IPS-NIHi7 (cell line): Measurements from ENCODE around the gene ABCB9.
A peak's percentile ranks its signal among the peaks of the same experiment; 100 is the strongest.

Experiments
- DNase-seq: peaks from one replicate; pipeline ENCODE4 v3.0.0; 2012; ENCODE audit warnings: mixed read lengths; ENCODE audit errors: extremely low spot score

ABCB9 gene

DNA sequence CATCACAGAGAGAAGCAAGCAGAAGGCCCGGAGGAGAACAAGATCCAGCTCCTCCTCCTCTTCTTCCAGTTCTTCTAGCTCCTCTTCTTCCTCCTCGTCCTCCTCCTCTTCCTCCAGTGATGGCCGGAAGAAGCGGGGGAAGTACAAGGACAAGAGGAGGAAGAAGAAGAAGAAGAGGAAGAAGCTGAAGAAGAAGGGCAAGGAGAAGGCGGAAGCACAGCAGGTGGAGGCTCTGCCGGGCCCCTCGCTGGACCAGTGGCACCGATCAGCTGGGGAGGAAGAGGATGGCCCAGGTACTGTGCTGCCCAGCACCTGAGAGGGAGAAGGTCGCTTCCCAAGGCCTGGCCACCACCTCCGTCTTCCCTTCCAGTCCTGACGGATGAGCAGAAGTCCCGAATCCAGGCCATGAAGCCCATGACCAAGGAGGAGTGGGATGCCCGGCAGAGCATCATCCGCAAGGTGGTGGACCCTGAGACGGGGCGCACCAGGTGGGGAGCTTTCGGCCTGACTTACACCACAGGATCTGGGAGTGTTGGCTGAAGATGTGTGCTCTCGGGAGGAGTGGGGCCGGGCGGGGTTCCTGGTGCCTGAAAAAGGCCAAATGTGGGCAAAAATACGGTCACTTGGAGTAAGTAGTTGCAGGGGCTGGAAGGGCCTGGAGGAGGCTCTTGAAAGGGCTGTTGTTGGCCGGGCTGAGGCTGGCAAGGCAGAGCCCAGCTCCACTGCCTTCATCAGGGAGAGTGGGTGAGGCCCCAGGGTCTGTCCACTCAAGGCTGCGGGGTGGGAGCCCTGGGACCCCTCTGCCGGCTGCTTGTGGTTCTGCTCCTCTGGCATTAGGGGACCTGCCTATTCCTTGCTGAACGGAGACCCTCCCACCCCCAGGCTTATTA is 15.6 kb upstream of the ABCB9 start:
- DNase-seq: no peak

DNA sequence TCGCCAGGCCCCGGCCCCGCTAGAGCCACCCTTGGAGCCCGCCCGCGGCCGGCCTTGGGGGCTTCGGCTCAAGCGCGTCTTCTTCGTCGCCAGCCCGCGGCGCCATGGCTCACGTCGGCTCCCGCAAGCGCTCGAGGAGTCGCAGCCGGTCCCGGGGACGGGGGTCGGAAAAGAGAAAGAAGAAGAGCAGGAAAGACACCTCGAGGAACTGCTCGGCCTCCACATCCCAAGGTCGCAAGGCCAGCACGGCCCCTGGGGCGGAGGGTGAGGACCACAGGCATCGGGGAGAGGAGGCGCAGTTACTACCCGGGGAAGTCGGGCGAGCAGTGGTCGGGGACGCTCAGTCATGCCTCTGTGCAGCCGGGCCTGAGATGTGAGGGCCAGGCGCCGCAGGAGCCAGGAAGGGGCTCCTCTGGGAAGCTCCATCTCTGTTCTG is 14.8 kb upstream of the ABCB9 start:
- no peak for DNase-seq

DNA sequence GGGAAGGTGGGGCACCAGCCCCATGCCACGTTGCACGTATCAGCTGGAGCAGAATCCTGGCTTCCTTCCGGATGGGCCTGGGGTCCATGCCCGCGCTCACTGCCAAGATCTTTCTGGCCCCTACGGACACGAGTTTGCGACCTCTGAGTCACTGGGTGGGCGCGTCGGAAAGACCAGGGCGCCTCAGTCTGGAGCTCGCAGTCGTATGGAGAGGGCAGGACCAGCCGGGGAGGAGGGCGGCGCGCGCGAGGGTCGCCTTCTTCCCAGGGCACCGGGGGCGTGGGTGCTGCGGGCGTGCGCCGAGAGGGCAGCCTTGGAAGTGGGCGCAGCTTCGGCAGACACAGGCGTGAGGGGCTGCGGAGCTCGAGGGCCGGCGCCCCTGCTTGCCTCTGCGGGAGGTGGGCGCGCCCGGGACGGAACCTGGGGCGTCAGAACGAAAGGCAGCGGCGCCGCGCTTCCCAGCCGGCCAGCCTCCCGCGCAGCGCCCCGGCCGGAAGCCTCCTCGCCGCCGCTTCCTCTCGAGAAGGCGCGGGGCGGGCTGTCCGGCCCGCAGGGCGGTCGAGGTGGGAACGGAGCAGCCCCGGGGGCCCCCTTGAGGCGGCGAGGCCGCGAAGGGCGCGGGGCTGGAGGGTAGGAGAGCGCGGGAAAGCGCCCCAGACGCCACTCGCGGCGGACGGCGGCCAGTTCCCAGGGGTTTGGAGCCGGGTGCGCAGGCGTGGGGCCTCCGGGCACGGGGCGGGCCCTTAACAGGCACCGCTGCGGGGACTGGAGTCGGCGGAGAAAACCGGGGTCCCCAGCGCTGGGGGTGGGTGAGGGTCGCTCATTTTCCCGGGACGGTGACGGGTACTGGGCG is 14.1 kb upstream of the ABCB9 start, which contains the start of gene ARL6IP4:
ARL6IP4 (plus strand) TSS at position 499 of the 853 bp plus-strand sequence. CDS start 459 bp downstream, outside the sequence.
- DNase-seq: peak; percentile 80

DNA sequence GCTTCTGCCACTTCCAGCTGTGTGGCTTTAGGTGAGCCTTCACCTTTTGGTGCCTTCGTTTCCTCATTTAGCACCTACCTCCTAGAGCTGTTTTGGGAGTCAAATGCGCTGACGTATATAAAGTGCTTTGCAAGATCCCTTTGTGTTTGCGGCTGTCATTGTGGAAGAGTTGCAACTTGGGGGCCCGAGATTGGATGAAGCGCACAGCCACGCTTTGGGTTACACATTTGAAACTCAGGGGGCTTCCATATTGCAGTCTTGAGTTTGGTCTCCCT is 13.6 kb upstream of the ABCB9 start:
- no peak for DNase-seq

DNA sequence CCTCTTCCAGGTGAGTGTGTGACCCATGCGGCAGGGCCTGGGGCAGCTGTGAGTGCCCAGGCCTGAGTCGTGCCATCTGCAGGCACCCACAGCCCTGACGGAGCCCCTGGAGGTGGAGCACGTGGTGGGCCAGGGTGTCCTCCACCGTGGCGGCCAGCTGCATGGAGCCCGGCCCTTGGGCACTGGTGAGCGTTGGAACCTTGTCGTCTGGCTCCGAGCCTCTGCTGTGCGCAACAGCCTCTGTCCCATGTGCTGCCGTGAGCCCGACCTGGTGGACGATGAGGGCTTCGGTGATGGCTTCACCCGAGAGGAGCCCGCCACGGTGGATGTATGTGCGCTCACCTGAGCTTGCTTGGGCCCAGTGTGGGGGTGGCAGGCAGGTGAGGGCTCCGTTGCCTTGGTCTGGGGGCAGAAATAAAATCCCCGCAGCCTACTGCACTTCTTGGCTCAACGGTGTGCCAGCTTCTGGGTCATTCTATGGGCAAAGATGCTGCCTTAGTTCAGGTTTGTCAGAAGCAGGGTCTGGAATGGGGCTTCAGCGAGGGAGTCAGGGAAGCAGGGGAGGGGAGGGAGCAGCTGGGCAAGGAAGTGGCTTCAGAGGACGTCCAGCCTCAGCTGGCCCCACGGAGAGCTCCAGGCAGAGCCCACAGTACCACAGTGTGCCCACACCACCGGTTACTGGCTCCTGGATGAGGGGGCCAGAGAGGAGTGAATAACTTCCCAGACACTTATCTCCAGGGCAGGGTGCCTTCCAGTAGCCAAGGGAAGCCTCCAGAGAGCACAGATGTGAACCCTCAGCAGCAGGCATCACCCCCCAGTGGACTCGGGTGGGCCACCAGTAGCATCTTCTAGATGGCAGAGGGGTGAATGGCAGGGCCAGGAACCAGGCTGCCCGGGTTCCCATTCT is 13.0 kb upstream of the ABCB9 start:
- DNase-seq: no peak

DNA sequence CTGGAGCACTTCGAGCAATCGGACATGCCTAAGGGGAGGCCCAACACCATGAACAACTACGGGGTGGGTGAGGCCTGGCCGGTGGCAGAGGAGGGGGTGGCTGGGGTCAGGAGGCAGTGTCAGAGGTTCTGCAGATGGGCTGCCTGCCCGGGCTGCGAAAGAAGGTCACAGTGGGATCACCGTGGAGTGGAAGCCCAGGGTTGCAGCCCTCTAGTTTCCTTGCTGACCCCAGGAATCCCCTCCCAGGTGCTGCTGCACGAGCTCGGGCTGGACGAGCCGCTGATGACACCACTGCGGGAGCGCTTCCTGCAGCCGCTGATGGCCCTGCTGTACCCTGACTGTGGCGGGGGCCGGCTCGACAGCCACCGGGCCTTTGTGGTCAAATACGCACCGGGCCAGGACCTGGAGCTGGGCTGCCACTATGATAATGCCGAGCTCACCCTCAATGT is 12.3 kb upstream of the ABCB9 start:
- no peak for DNase-seq

DNA sequence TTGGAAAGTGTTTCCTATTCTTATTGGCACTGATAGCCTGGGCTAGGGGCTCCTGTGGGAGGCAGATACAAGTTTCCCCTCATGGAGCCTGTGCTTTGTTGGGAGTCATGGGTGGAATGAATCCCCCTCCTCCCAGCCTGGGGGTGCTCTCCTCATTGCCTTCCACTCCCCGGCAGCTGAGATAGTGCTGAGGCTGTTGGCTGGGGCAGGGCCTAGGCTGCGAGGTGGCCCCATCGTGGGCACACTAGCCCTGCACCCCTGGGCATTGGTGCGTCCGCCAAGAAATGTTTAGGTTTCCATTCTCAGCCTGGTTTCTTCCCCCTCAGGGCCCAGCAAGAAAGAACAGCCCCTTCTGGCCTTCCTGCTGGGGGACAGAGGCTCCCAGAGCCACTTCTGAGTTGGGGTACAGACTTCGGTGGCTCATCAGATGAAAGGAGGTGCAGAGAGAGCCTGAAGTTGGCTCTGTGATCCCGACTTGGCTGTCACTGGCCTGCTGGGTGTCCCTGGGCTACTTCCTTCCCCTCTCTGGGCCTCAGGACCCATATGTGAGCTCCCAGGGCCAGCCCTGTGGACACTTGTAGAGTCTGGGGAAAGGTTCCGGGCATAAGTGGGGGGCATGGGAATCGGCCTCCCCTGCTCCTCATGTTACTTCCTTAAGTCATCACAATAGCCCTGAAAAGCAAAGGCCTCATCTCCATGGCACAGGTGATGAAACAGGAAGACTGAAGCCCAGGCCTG is 11.6 kb upstream of the ABCB9 start:
- DNase-seq: no peak

DNA sequence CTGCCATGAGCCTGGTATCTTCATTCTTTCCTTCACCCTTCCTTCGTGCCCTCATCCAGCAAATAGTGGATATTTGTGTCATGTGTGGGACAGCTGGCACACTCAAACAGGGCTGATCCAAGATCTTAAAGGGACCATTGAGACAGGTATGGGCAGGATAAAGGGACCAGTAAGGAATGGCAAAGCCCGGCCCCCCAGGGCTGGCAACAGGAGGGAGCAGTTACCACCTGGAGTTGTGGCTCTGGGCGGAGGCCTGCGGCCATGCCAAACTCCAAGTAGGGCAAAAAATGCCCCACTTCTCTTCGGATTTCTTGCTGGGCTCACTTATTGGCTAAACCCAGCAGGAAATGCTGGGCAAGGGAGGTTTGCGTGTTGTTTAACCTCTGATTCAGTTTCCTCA is 10.9 kb upstream of the ABCB9 start:
- no peak for DNase-seq

DNA sequence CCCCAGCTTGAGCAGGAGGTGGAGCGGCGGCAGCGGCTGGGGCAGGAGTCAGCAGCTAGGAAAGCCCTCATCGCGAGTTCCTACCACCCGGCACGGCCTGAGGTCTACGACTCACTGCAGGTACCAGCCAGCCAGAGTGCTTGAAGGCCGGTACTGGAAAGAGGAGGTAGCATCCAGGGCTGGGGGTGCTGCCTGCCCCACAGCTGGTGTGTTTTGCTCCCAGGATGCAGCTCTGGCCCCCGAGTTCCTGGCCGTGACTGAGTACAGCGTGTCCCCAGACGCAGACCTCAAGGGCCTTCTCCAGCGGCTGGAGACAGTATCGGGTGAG is 10.3 kb upstream of the ABCB9 start:
- no peak for DNase-seq

DNA sequence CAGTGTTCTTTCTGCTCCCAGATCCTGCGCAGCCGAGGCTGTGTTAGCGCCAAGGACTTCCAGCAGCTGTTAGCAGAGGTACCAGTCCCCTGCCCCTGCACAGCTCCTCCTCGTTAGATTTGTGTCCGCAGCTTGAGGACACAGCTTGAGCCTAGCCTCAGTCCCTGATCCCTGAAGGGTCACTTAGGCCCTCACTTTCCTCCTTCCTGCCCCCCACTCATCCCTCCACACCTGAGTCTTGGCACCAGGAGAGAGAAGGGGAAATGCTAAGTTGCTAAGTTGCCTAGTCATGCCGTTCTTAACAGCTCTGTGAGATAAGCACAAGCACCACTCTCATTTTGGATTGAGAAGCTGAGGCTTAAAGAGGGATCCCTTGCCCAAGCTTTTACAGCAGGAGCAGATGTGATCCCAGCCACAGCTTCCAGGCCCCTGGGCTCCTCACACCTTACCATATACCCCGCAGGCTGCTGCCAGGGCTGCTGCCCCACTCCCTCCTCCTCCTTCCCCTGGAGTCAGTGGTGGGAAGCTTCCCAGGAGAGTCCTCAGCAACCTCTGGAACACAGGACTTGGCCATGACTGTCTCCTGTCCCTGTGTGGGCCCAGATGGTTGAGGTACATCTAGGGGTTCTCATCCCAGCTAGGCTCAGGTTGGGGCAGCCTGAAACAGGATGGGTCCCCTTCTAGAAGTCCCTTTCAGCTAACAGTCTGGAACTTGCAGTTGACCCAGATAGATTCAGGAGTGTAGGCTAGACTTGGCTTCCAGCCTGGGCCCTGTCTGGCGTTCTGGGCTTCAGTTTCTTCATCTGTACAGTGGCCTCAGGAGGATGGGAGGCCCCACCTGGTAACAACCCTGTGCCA is 9.8 kb upstream of the ABCB9 start:
- DNase-seq: no peak

DNA sequence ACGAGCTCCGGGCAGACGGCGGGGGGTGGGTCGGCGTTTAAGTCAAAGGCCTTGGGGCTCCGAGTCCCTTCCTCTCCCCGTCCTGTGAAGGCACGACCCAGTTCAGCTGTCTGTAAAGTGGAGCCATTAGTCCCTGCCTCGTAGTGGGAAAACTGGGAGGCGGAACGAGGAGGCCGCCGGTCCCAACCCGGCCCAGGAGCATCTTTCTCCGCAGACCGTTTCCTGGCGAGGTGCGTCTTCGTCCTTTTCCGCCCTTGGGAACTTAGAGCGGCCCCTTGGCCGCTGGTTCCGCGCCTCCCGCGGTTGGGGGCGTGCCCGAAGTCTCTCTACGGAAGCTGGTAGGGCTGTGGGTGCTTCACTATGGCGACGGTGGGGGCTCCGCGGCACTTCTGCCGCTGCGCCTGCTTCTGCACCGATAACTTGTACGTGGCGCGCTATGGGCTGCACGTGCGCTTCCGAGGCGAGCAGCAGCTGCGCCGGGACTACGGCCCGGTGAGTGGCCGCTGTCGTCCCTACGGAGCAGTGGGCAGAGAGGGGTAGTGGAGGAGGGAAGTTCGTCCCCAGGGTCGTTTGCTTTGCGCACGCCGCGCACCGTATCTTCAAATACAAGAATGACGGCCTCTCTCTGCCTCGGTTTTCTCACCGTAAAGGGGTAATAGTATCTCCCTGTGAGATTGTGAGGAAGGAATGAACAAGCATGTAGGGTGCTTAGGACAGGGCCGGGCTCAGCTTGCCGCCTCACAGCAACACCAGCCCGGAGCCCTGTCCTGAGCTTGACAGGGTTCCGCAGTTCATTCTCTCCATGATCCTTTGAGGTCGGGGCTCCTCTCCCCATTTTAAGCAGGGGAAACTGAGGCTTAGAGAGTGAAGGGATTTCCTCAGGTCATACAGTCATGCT is 8.9 kb upstream of the ABCB9 start, which contains the start of gene OGFOD2:
OGFOD2 (plus strand) TSS at position 353 of the 898 bp plus-strand sequence; CDS start at position 361, 8 bp downstream.
- DNase-seq: peak; percentile 87

DNA sequence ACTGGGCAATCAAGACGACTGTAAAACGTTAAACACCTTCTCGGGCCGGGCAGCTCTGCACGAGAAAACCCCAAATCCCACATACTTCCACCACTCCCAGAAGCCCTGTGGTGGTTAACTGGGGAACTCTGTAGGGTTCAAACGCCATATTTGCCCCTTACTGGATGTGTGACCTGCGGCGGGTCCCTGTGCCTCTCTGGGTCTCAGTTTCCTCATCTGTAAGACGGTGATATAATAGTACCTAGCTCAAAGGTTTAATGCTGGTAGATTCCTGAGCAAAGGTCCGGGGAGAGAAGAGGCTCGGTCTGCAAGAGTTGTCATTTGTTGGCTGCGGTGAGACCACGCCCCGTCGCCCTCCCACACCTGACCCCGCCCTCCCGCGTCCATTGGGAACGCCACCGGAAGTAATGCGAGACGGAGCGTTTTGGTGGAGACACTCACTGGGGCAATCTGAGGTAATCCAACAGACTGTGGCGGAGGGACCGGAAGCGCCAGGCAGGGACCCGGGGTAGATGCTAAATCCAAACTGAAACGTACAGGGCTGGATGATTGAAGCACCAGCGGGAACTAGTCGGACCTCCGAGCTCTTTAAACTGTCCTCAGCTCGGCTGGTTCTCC is 8.1 kb upstream of the ABCB9 start:
- peak; percentile 94 for DNase-seq

DNA sequence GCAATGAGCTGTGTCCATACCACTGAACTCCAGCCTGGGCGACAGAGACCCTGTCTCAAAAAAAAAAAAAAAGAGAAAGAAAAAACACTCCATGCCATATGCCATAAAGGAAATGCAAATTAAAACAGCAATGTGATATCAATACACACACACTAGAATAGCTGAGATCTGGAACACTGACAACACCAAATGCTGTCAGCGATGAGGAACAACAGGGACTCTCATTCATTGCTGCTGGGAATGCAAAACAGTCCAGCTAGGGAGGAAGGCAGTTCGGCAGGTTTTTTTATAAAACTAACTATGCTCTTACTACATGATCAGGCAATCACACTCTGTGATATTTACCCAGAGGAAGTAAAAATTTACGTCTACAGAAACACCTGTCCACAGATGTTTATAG is 3.4 kb upstream of the ABCB9 start:
- DNase-seq: no peak

DNA sequence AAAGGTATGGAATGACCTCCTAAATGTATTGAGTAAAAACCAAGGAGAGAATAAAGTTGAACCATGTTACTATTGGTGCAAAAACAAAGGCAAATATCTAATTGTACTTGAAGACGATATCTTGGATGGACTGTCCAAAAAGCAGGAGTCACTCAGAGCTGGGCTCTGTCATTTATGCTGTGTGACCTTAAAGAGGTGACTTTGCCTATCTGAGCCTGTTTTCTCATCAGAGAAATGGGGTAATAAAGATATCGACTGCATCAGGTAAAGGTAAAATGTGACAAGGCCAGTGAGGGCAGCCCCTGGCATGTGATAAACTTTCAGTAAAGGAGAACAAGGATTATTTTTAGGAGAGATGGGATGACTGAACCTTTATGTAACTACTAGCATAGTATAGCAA is 1.8 kb upstream of the ABCB9 start:
- DNase-seq: no peak

DNA sequence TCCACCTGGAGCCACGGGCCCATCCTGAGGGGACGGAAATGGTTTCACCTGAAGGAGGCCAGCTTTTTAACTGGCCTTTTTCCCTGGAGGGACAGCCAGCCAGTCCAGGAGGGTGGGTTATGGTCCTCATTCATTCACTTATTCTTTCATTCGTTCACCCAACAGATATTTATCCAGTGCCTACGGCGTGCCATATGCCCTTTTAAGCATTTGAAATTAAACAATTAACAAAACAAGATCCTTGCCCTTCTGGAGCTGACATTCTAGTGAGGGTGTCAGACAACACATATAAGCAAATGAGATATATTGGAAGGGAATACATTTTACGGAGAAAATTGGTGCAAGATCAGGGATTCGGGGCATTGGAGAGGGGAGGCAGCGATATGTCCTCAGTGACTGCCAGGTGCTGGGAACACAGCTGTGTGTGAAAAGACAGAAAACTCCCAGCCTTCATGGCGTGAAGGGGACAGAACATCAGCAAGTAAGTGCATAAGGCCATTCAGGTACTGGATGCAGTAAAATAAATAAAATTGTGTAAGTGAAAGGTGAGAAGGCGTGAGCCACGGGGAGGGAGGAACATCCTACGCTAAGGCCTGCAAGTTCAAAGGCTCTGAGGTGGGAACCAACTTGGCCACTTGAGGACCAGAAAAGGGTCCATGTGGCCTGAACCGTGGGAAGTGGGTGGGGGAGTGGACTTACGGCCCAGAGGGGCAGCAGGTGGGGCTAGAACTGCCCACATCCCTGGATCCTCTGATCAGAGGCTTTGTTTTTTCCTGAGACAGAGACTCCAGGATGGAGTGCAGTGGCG is 684 bp upstream of the ABCB9 start:
- DNase-seq: no peak

DNA sequence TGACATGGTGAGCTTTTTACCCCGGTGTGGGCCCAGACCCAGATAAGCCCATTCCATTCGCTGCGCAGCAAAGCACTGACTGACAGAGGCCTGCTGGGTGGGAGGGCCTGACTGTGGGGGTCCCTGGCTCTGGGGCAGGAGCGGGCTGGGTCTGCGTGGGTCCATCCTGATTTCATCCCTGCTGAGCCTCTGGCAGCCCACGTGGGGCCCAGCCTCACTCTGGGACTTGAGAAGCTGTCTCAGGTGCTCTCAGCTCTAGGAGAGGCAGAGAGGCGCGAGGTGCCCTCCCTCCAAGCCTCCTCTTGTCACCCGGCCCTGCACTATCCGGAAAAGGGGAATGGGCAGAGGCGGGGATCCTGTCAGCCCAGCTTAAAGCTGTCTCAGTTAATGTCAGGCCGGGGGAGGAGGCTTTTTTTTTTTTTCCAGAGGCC is 927 bp downstream of the ABCB9 start:
- no peak for DNase-seq

DNA sequence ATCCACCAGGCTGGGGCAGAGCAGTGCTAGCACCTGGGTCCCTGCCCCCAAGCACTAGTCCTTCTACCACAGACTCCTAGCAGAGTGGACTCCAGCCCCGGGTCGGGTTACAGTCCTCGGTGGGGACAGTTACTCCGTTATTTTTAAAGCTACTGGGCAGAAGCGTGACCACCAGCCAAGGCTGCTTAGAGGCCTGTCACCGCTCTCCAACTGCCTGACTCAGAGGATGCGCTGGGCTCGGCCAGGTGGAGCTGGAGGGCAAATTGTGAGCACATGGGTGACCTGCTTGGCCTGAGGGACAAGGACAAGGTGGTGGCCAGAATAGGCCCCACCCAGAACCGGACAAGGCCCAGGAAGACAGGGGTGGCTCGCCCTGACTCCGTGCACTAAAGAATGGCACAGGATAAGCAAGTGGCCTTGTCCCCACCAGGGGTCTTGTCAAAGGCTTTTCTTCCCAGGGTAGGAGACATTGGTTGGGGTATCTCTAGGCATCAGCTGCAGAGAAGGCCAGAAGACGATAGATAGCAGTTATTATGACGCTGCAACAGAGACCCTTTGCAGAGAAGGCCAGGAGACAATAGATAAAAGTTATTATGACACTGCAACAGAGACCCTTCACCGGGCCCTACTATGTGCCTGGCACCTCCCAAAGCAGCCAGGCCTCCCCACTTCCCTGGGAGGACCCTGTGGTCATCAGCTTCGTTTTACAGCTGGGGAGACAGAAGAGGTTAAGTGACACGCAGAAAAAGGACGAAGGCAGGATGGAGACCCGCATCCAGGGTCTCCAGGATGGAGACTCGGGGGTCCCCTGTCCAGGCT is 1.6 kb downstream of the ABCB9 start:
- DNase-seq: no peak
